Retinal pigment epithelial cell (primary cell): Measurements from ENCODE around the gene KCNC1.

ENCODE experiments used
- DNase-seq: peaks from one replicate; pipeline ENCODE4 v3.0.0-alpha.2; 2010; ENCODE audit warnings: low read depth
- H3K4me3 ChIP-seq: 2 replicates; pipeline ENCODE4 v1.5.1; 2011; ENCODE audit warnings: mild to moderate bottlenecking, low read length, control low read depth, moderate library complexity
- TF ChIP-seq, protein P1 (sequence below): conservative IDR thresholded peaks from 2 replicates; pipeline ENCODE4 v1.5.1; 2011; ENCODE audit warnings: low read depth, low read length, control low read depth, inconsistent platforms

The KCNC1 gene

DNA sequence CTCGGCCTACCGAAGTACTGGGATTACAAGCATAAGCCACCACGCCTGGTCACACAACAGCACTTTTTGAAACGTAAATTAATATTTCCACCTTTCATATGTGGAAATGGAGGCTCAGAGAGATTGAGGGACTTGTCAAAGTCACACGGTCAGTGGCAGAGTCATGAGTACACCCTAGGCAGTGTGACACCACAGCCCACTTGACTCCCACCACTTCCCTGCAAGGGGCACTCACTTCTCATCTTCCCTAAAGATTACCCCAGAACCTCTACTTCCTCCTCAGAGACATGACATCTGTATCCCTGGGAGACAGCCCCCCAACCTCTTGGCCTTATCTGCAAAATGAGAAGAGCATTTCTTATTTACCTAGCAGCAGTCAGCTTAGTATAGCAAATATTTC is 31.7 kb upstream of the KCNC1 start:
- H3K4me3 ChIP-seq, result no peak overlapping the region
- no peak for DNase-seq
- TF ChIP-seq, protein P1, sequence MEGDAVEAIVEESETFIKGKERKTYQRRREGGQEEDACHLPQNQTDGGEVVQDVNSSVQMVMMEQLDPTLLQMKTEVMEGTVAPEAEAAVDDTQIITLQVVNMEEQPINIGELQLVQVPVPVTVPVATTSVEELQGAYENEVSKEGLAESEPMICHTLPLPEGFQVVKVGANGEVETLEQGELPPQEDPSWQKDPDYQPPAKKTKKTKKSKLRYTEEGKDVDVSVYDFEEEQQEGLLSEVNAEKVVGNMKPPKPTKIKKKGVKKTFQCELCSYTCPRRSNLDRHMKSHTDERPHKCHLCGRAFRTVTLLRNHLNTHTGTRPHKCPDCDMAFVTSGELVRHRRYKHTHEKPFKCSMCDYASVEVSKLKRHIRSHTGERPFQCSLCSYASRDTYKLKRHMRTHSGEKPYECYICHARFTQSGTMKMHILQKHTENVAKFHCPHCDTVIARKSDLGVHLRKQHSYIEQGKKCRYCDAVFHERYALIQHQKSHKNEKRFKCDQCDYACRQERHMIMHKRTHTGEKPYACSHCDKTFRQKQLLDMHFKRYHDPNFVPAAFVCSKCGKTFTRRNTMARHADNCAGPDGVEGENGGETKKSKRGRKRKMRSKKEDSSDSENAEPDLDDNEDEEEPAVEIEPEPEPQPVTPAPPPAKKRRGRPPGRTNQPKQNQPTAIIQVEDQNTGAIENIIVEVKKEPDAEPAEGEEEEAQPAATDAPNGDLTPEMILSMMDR, result no peak

DNA sequence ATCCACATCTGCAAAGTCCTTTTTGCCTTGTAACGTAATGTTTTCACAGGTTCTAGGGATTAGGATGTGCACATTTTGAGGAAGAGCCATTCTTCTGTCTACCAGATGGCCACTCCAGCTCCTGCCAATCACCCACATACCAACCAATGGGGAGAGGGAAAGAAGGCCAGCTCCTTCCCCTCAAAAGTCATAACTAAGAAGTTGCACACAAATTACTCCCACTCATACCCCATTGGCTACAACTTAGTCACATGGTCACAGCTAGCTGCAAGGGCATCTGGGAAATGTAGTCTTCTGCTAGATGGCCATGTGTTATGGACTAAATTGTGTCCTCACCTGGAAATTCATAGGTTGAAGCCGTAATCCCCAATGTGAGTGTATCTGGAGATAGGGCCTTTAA is 30.6 kb upstream of the KCNC1 start:
- no peak for DNase-seq
- TF ChIP-seq, protein P1, result no peak
- H3K4me3 ChIP-seq, result no peak overlapping the region

DNA sequence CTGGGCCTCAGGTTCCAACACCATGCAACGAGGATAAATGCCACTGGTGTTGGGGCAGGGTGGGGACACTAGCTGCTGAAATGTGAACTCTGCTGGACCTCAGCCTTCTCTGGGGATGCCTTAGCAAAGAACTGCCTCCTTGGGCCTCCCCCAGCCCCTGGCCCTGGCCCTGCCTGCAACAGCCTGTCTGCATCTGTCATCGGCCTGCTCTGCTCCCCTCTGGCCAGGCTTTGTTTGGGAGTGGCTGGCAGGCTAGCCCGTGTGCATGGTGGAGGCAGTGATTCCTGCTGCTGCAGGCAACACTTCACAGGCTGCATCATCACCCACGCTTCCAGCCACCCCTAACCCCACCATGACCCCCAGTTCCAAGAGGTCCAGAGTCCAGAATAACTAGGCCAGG is 26.8 kb upstream of the KCNC1 start:
- DNase-seq, result no peak
- TF ChIP-seq, protein P1, result no peak
- H3K4me3 ChIP-seq, result no peak overlapping the region

DNA sequence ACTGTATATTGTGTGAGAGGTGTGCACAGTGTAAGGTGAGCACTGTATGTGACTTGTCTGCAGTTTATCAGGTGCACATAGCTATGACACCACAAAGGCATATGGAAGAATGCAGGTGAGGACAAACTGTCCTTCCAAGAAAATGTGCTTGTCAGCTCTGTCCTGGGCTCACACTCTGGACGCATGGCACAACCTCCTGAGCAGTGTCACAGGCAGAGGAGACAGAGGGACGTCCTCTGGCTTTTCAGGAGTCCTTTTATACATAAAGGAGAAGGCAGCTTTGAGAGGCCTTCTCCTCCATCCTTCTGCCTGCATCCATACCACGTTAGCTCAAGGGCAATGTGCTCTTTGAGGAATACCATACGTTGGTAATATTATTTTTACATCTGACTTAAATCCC is 22.7 kb upstream of the KCNC1 start:
- no peak for DNase-seq
- TF ChIP-seq, protein P1, result no peak
- H3K4me3 ChIP-seq, result no peak overlapping the region

DNA sequence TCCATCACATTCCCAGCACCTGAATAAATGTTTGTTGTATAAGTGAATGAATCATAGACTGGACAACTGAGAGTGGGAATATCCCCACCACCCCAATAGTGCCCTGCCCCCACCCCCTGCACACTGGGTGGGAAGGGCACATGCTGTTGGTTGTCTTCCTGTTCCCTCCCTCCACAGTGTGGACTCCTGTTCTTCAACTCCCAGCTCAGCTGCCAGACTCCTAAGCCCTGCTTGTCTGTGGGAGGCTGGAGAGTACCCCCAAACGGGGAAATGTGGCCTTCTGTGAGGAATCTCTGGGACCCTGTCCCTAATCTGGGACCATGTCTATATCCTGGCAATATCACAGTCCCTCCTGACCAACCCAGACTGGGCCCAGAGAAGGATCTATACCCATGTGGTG is 20.7 kb upstream of the KCNC1 start:
- no peak overlapping the region for H3K4me3 ChIP-seq
- TF ChIP-seq, protein P1, result no peak
- DNase-seq, result no peak

DNA sequence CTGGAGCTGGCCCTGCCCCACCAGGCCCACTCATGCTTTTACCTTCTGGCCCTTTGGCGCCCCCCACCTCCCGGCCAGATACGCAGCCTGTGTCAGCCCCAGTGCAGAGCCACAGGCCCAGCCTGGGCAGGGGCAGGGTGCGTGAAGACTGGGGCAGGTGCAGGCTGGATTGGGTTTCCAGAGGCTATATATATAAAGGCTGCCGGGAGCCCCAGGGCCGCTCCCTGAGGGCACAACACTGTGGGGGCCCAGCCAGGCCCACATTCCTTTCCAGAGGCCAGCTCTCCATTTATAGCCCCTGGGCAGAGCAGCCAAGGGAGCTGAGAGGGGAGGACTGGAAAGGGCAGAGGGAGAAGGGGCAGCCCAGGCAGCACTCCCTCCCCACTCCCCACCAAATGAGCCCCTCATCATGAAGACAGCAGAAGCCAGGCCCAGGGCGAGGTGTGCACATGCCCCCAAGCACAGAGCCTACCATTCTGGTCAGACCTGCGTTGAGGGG is 20.2 kb upstream of the KCNC1 start:
- H3K4me3 ChIP-seq, result no peak overlapping the region
- DNase-seq, result no peak
- TF ChIP-seq, protein P1, result peak; percentile 26

DNA sequence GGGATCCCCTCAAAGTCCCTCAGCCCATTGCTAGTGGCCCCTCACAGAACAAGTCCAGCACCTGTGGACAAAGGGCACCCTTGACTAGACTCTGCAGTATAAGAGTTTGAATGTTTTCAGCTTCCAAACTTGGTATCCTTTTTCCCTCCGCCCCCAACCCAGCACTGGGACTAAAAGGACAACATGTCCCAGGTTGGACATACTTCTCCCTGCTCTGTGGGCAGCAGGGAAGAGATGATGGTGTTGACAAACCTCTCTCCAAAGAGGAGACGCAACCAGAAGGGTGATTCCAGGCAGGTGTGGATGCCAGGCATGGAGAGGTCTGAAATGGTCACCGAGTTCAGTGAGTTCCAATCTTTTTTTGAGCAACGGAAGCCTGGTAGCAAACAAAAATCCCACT is 19.7 kb upstream of the KCNC1 start:
- TF ChIP-seq, protein P1, result no peak
- DNase-seq, result no peak
- no peak overlapping the region for H3K4me3 ChIP-seq
